HCT116 (cell line): ENCODE measurements around the gene ZNG1F.
"Not testable (repeated sequence)": the region's sequence is repeated elsewhere in the genome, so short reads cannot be mapped to it uniquely, and the experiment has no call there.

Experiments
- CTCF ChIP-seq, 3 experiments: fragments of 200-600 bp in 1 of 3; sonication (generic) in 1 of 3; IDR thresholded peaks in 2 of 3; conservative IDR thresholded peaks in 1 of 3; 2 replicates each; pipeline ENCODE4 v1.5.1; 2012 to 2017; ENCODE audit warnings: low read depth in 2 of 3, low read length in 2 of 3, antibody characterized with exemption in 1 of 3, borderline replicate concordance in 1 of 3, control low read depth in 1 of 3, mild to moderate bottlenecking in 1 of 3, mixed read lengths in 1 of 3, mixed run types in 1 of 3, moderate library complexity in 1 of 3; ENCODE audit not compliant: insufficient read depth in 1 of 3
- EZH2 ChIP-seq: fragments of 200-600 bp; sonication (generic); IDR thresholded peaks from 2 replicates; pipeline ENCODE4 v1.6.1; 2017; ENCODE audit warnings: antibody characterized with exemption, mixed run types
- JUND ChIP-seq: IDR thresholded peaks from 2 replicates; pipeline ENCODE4 v1.6.1; 2012
- POLR2A ChIP-seq: IDR thresholded peaks from 2 replicates; pipeline ENCODE4 v1.7.0; 2011; ENCODE audit warnings: borderline replicate concordance; ENCODE audit not compliant: insufficient read depth, insufficient read length; ENCODE audit errors: extremely low read depth
- POLR2AphosphoS5 ChIP-seq: IDR thresholded peaks from 2 replicates; pipeline ENCODE4 v1.6.1; 2011; ENCODE audit warnings: mild to moderate bottlenecking, low read depth, low read length, moderate library complexity
- SP1 ChIP-seq: IDR thresholded peaks from 2 replicates; pipeline ENCODE4 v1.6.1; 2012; ENCODE audit warnings: low read depth
- YY1 ChIP-seq: IDR thresholded peaks from 2 replicates; pipeline ENCODE4 v1.6.1; 2011; ENCODE audit warnings: low read length, low read depth, moderate library complexity, mild to moderate bottlenecking; ENCODE audit not compliant: insufficient replicate concordance; ENCODE audit errors: extremely low read depth
- ZNF274 ChIP-seq: fragments of 200-500 bp; sonication (Bioruptor generic); IDR thresholded peaks from 2 replicates; pipeline ENCODE4 v1.6.1; 2014; ENCODE audit warnings: mild to moderate bottlenecking, low read depth, low read length, inconsistent platforms

- not testable (repeated sequence) for TF ChIP-seq CTCF (IDR thresholded peaks at IDR 0.05 in 2 of 3, conservative IDR thresholded peaks at IDR 0.05 in 1 of 3; ENCODE audit: borderline replicate concordance in 1 of 3, insufficient read depth in 1 of 3, low read depth in 2 of 3, low read length in 2 of 3); EZH2; POLR2A; SP1; POLR2AphosphoS5; ZNF274; JUND; YY1
Measured at GRCh38 chr9:41237110-41237749, 48.1 kb upstream of the ZNG1F start.
